Stomach smooth muscle (tissue), 2 donors: ENCODE data around the gene HSDL1.

ENCODE experiments used
- H3K27ac ChIP-seq: one replicate; pipeline ENCODE4 v1.7.0; 2013; ENCODE audit warnings: mild to moderate bottlenecking, low read length, inconsistent platforms
- H3K27me3 ChIP-seq, 2 donors: one replicate each; pipeline ENCODE4 v1.7.0; 2013; ENCODE audit warnings: low read length in 2 of 2; ENCODE audit not compliant: insufficient read depth in 2 of 2, control insufficient read depth in 1 of 2
- H3K36me3 ChIP-seq, 2 donors: one replicate each; pipeline ENCODE4 v1.7.0; 2013; ENCODE audit warnings: low read length in 2 of 2; ENCODE audit not compliant: control insufficient read depth in 2 of 2, insufficient read depth in 2 of 2
- H3K4me1 ChIP-seq: one replicate; pipeline ENCODE4 v1.7.0; 2013; ENCODE audit warnings: low read length; ENCODE audit not compliant: control insufficient read depth, insufficient read depth
- H3K4me3 ChIP-seq, 2 donors: one replicate each; pipeline ENCODE4 v1.7.0; 2013; ENCODE audit warnings: low read length in 2 of 2
- H3K9ac ChIP-seq, 2 donors: one replicate each; pipeline ENCODE4 v1.7.0; 2013; ENCODE audit warnings: low read length in 2 of 2, mild to moderate bottlenecking in 1 of 2
- H3K9me3 ChIP-seq, 2 donors: one replicate each; pipeline ENCODE4 v1.7.0; 2013; ENCODE audit warnings: low read length in 2 of 2; ENCODE audit not compliant: control insufficient read depth in 2 of 2
- donor health status: healthy.
- donor health status: Pancreatic carcinoma.

The HSDL1 gene

DNA sequence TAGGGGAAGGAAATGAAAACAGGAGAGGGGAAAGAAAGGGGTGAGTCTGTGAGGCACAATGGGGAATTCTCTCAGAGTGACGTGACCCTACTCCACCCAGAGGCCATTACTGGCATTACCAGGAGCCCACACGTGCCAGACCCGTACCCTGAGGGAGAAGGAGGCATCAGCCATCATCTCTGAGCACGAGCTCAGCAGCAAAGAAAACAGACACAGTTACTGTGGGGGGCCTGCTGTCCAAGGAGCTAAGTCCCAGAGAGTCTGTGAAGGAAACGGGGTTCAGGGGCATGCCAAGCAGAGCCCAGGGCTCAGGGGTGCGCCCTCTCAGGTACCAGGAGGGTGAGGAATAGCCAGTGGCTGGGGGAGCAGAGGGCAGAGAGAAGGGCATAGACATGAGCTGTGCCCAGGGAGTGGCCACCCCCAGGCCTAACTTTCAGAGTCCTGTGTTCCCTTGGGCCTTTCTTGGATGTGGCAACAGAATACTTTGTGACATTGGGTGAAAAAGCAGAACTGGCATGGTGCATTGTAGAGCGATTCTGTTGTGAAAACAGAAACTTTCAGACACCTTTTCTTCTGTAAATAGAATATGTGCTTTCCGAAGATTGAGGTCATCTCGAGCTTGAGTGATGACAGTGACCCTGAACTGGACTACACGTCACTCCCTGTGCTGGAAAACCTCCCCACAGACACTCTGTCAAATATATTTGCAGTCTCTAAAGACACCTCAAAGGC is 30.5 kb upstream of the HSDL1 start:
- H3K27ac ChIP-seq, result no peak overlapping the region

GRCh38 chr16:84174396-84174795 is 29.4 kb upstream of the HSDL1 start:
- no peak overlapping the region for H3K9ac ChIP-seq
- H3K27me3 ChIP-seq, result no peaks in the 10 kb centered on the region
- no peak overlapping the region for H3K27ac ChIP-seq
- peaks cover 0 to 2% of the 10 kb centered on the region in 2 donors for H3K36me3 ChIP-seq
- no peaks in the 10 kb centered on the region for H3K9me3 ChIP-seq
- no peak overlapping the region for H3K4me3 ChIP-seq
- peaks cover 28% of the 10 kb centered on the region for H3K4me1 ChIP-seq

More for the DNA sequence above, 30.5 kb upstream of the HSDL1 start:
- Histone ChIP-seq H3K4me3 (no peak overlapping the region), H3K9me3 (no peaks in the 10 kb centered on the region), H3K9ac (no peak overlapping the region), H3K36me3 (peaks cover 1 to 2% of the 10 kb centered on the region in 2 donors), H3K4me1 (peaks cover 28% of the 10 kb centered on the region), H3K27me3 (no peaks in the 10 kb centered on the region)

GRCh38 chr16:84169765-84170310 is 24.9 kb upstream of the HSDL1 start:
- Histone ChIP-seq H3K4me3 (no peak overlapping the region), H3K9me3 (no peaks in the 10 kb centered on the region), H3K4me1 (no peaks in the 10 kb centered on the region), H3K36me3 (no peaks in the 10 kb centered on the region), H3K27me3 (peaks cover 3 to 4% of the 10 kb centered on the region in 2 donors), H3K9ac (no peak overlapping the region), H3K27ac (no peak overlapping the region)

- Histone ChIP-seq H3K9me3 (no peaks in the 10 kb centered on the region), H3K4me3 (no peak overlapping the region), H3K4me1 (no peaks in the 10 kb centered on the region), H3K36me3 (no peaks in the 10 kb centered on the region), H3K27ac (no peak overlapping the region), H3K9ac (no peak overlapping the region), H3K27me3 (peaks cover 6 to 12% of the 10 kb centered on the region in 2 donors)
Observed at GRCh38 chr16:84166796-84167695, 22.1 kb upstream of the HSDL1 start.

GRCh38 chr16:84165746-84166145 is 20.8 kb upstream of the HSDL1 start:
- no peaks in the 10 kb centered on the region for H3K4me1 ChIP-seq
- H3K27me3 ChIP-seq, result peaks cover 11 to 12% of the 10 kb centered on the region in 2 donors
- H3K27ac ChIP-seq, result no peak overlapping the region
- H3K4me3 ChIP-seq, result no peak overlapping the region
- H3K9me3 ChIP-seq, result no peaks in the 10 kb centered on the region
- H3K36me3 ChIP-seq, result no peaks in the 10 kb centered on the region
- H3K9ac ChIP-seq, result no peak overlapping the region

DNA sequence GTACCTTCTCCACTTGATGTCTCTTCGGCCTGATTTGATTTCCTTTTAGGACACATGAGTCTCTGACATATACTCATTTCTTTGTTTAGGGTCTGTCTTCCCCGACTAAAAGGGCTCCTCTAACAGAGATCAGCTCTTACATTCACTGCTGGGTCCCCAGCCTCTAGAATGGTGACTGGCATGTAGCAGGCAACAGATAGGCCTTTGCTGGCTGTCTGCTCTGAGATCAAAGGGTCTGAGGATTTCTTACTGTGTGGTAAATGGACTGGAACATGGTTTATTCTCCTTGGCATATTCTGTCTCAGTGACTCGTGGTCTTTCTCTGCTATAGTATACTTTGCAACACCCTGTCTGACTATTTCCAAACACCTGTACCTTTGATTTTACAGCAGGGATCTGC is 16.8 kb upstream of the HSDL1 start:
- peaks cover 11 to 13% of the 10 kb centered on the region in 2 donors for H3K27me3 ChIP-seq
- no peak overlapping the region for H3K9ac ChIP-seq
- no peaks in the 10 kb centered on the region for H3K36me3 ChIP-seq
- H3K27ac ChIP-seq, result no peak overlapping the region
- H3K9me3 ChIP-seq, result no peaks in the 10 kb centered on the region
- H3K4me3 ChIP-seq, result no peak overlapping the region
- no peaks in the 10 kb centered on the region for H3K4me1 ChIP-seq

DNA sequence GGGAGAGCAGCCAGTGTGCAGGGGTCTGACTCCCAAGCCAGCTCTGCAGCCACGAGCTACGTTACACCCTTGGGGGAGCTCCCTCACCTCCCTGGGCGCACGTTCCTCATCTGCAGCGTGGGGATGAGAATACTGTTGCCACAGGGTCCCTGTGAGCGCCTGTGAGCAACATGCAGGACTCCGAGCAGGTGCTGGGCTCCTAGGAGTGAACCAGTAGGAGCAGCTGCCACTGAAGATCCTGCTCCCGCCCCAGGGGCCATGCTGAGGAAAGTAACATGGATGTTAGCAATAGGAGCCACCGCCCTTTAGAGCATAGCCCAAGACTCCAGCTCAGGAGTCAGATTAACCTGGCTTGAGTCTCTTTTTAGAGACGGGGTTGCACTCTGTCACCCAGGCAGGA is 16.1 kb upstream of the HSDL1 start:
- Histone ChIP-seq H3K9me3 (no peaks in the 10 kb centered on the region), H3K4me3 (no peak overlapping the region), H3K27me3 (peaks cover 12 to 13% of the 10 kb centered on the region in 2 donors)

DNA sequence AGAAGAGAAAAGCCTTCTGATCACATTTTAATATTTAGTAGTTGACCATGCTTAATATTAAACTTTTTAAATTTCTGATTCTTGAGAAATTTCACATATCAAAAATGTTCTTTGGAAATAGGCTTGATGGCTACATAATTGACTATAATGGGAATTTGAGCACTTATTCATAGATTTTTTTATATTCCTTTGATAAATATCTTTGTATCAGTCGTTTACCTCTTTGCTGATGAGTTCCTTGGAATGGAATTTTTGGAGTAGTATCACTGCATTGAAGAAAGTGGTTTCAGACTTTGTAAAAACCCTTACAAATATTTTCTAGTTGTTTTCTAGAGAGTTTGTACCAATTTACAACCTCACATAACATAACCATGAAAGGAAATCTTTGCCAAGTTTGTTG is 14.8 kb upstream of the HSDL1 start:
- no peak overlapping the region for H3K9ac ChIP-seq
- no peaks in the 10 kb centered on the region for H3K36me3 ChIP-seq
- no peaks in the 10 kb centered on the region for H3K9me3 ChIP-seq
- H3K4me1 ChIP-seq, result no peaks in the 10 kb centered on the region
- no peak overlapping the region for H3K4me3 ChIP-seq
- H3K27ac ChIP-seq, result no peak overlapping the region
- peaks cover 12 to 13% of the 10 kb centered on the region in 2 donors for H3K27me3 ChIP-seq

More for the DNA sequence above, 16.1 kb upstream of the HSDL1 start:
- Histone ChIP-seq H3K36me3 (no peaks in the 10 kb centered on the region), H3K9ac (no peak overlapping the region), H3K27ac (no peak overlapping the region), H3K4me1 (no peaks in the 10 kb centered on the region)

- H3K9ac ChIP-seq, result no peak overlapping the region
- H3K9me3 ChIP-seq, result no peaks in the 10 kb centered on the region
- no peak overlapping the region for H3K4me3 ChIP-seq
- peaks cover 5 to 11% of the 10 kb centered on the region in 2 donors for H3K27me3 ChIP-seq
- no peaks in the 10 kb centered on the region for H3K36me3 ChIP-seq
- H3K27ac ChIP-seq, result no peak overlapping the region
- no peaks in the 10 kb centered on the region for H3K4me1 ChIP-seq
Observed at GRCh38 chr16:84159007-84159406, 14.0 kb upstream of the HSDL1 start.

GRCh38 chr16:84156342-84156784 is 11.4 kb upstream of the HSDL1 start:
- H3K27me3 ChIP-seq, result peaks cover 3 to 11% of the 10 kb centered on the region in 2 donors
- no peak overlapping the region for H3K9ac ChIP-seq
- no peaks in the 10 kb centered on the region for H3K9me3 ChIP-seq
- no peaks in the 10 kb centered on the region for H3K36me3 ChIP-seq
- no peaks in the 10 kb centered on the region for H3K4me1 ChIP-seq
- no peak overlapping the region for H3K27ac ChIP-seq
- no peak overlapping the region for H3K4me3 ChIP-seq
